ENCODE data around the gene ZNRF3.

ZNRF3 gene

GRCh38 chr22:29088809-29089208 is 205.4 kb downstream of the ZNRF3 start:
- DNase-seq (ENCODE audit: low spot score): no peak

DNA sequence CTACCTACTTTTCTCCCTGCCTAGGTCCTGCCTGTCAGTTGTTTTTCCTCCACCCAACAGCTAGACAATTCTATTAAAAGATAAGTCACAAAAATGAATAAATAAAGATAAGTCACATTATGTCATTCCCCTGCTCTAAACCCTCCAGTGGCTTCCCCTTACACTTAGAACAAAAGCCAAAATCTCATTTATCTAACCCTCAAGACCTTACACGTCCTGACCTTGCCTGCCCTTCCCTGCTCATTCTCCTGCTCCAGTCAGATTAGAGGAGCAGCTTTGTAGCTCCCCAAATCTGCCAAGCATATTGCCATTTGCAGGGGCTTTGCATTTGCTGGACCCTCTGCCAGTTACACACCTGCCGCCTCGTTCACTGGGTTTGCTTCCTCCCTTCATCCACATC is 206.1 kb downstream of the ZNRF3 start:
- DNase-seq (ENCODE audit: low spot score): no peak

- DNase-seq (ENCODE audit: low spot score): no peak
Measured at GRCh38 chr22:29090039-29090438, 206.7 kb downstream of the ZNRF3 start.

DNA sequence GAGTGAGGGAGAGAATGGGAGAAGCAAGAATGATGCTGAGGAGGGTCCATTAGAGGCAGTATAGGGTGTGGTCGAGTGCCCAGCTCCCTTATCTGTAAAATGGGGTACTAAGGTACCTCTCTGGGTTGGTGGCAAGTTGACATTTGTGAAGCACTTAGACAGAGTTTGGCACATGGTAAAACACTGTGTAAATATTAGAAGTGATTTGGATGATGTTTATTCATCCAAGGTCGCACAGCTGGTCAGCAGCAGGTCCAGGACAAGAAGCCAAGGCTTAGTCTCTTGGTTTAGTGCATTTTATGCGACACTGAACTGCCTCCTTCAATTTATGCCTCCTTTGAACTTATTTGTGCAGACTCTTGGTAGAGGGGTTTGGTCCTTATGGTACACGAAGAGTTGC is 208.9 kb downstream of the ZNRF3 start:
- no peak for DNase-seq (ENCODE audit: low spot score)

DNA sequence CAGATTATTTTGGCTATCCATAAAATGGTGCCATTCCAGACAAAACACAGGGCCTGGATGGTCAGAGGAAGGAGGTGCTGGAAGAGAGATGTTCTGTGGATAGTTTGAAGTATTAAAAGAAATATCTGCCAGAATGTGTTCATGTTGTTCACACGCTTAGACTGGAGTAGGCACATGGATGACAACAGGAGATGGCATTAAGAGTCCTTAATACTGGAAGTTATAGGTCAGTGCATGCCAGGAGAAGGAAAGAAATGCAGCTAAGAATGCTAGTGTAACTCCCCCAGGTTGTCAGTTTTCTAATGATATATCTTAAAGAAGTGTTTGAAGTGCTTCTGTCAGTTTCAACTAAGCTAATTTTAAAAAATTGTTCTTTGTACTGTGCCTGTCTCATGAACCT is 209.7 kb downstream of the ZNRF3 start:
- no peak for DNase-seq (ENCODE audit: low spot score)

GRCh38 chr22:29093501-29094300 is 210.3 kb downstream of the ZNRF3 start:
- DNase-seq (ENCODE audit: low spot score): no peak

GRCh38 chr22:29095459-29095858 is 212.1 kb downstream of the ZNRF3 start:
- no peak for DNase-seq (ENCODE audit: low spot score)

DNA sequence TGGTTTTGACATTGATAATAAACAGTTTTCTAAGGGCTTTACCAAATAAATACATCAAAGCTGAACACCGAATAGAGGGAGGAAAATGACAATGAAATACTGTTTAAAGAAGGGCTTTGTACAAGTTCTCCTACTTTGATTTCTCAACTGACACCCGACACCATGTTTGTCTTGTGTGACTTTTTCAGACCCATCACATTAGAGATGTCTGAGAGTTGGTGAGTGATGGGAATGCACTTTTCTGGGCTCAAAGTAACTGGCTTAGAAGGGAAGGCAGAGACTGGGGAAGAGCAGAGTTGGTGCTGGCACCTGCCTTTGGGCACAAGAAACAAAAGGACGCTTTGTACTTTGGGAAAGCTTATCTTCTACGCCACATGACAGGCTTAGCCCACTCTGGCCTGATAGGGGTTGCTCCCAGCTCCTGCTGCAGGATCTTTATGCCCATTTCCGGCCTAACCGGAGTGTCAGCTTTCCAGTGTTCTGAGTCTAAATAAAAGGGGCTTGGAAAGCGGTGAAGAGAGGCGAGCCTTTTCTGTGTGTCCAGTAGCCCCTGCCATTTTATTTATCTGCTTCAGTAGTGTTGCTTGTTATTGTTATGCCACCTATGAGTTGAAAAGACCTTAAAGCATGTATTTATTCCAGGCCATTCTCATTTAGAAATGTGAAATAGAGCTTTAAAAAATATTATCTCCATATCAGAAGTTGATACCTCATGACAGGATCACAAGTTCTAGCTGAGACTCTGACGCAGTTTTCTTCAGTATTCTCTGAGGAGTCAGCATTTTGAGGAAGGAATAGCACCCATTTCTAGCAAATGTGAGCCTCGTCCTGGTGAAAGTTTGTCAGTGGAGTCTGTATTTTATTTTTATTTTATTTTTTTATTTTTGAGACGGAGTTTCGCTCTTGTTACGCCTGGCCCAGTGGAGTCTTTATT is 213.6 kb downstream of the ZNRF3 start:
- DNase-seq (ENCODE audit: low spot score): no peak

DNA sequence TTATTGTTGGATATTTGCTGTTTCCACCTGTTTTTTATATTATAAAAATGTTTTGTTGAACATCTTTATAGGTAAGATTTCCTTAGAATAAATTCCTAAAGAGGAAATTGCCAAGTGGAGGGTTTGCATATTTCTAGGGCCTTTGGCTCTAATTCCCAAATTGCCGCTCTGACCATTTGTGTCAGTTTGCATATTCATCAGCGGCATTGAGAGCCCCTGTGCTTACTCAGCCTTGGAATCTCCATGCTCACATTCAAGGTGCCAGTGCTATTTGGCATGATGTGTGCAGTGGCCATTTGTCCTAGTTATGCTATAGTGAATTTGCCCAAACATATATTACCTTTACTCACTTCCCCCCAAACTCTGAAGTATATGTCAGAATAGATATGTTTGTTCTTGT is 214.9 kb downstream of the ZNRF3 start:
- no peak for DNase-seq (ENCODE audit: low spot score)

DNA sequence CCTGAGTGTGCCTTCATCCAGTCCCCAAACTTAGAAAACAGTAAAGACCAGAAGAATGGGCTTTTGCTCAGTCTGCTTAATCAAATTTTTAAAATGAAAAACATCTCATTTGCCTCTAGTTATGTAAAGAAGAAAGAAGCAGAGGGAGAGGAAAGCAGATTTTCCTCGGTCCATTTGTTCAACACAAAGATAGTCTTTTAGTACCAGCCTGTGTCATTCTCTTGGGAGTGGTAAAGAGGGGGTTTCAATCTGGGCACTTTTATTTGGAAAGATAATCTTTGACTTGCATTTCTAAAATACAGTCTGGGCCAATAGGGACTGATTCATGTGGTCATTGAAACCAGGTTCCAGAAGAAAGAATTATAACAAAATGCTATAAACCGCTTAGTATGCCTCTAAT is 218.9 kb downstream of the ZNRF3 start:
- DNase-seq (ENCODE audit: low spot score): no peak

DNA sequence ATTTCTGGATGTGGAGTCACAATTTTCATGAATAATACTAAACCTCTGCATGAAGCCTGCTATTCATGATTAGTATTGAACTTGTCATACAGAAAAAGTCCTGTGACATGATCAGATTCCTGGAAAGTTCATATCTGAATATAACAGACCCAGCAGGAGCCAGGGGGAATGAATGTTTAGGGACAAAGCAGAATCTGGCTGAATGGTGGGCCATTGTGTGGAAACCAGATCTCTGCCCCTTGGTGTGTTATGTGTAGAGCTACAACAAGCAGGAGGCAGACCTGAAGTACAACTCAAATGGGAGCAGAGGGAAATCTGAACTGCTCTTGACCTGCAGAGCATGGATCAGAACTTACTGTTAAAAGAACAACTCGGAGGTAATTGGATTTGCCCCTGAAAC is 219.7 kb downstream of the ZNRF3 start:
- DNase-seq (ENCODE audit: low spot score): no peak

- DNase-seq (ENCODE audit: low spot score): no peak
Measured at GRCh38 chr22:29105468-29105867, 222.1 kb downstream of the ZNRF3 start.

GRCh38 chr22:29106839-29107238 is 223.5 kb downstream of the ZNRF3 start:
- peak; percentile 82 for DNase-seq (ENCODE audit: low spot score)

Measured in D341Med (cell line).